HepG2 (cell line): ENCODE measurements around the gene LIPT1. TPM values are rescaled to one million over a fixed set of nuclear protein-coding genes. Genes with fewer than 3 reads are reported as not detected.

Experiments
- BORCS8-MEF2B ChIP-seq: sonication (generic); formaldehyde crosslinking; IDR thresholded peaks from 2 replicates; pipeline ENCODE4 v1.8.0; 2022; ENCODE audit warnings: mild to moderate bottlenecking, missing genetic modification reagents
- DPF2 ChIP-seq: sonication (generic); formaldehyde crosslinking; IDR thresholded peaks from 2 replicates; pipeline ENCODE4 v1.4.0; 2020; ENCODE audit warnings: mild to moderate bottlenecking, low read depth, missing genetic modification reagents, borderline replicate concordance
- ETS1 ChIP-seq: sonication (generic); formaldehyde crosslinking; IDR thresholded peaks from 2 replicates; pipeline ENCODE4 v1.4.0; 2020; ENCODE audit warnings: missing genetic modification reagents
- JDP2 ChIP-seq: sonication (generic); formaldehyde crosslinking; IDR thresholded peaks from 2 replicates; pipeline ENCODE4 v1.8.1; 2022; ENCODE audit warnings: missing genetic modification reagents, borderline replicate concordance
- KDM4B ChIP-seq: sonication (generic); formaldehyde crosslinking; IDR thresholded peaks from 2 replicates; pipeline ENCODE4 v1.4.0; 2020; ENCODE audit warnings: missing genetic modification reagents
- MTA1 ChIP-seq: sonication (generic); formaldehyde crosslinking; IDR thresholded peaks from 2 replicates; pipeline ENCODE4 v1.4.0; 2020; ENCODE audit warnings: missing genetic modification reagents, mild to moderate bottlenecking, borderline replicate concordance
- NCOR1 ChIP-seq: fragments of 200-600 bp; sonication (generic); IDR thresholded peaks from 2 replicates; pipeline ENCODE4 v1.7.0; 2017; ENCODE audit warnings: antibody characterized with exemption, low read length, borderline replicate concordance
- NPAS2 ChIP-seq: sonication (generic); formaldehyde crosslinking; IDR thresholded peaks from 2 replicates; pipeline ENCODE4 v1.8.0; 2022; ENCODE audit warnings: mild to moderate bottlenecking, missing genetic modification reagents, borderline replicate concordance
- PRDM15 ChIP-seq: sonication (generic); formaldehyde crosslinking; IDR thresholded peaks from 2 replicates; pipeline ENCODE4 v1.4.0; 2020; ENCODE audit warnings: missing genetic modification reagents
- PRMT3 ChIP-seq: sonication (generic); formaldehyde crosslinking; IDR thresholded peaks from 2 replicates; pipeline ENCODE4 v1.8.1; 2022; ENCODE audit warnings: low read depth, mild to moderate bottlenecking, moderate library complexity, missing genetic modification reagents, borderline replicate concordance
- SETDB1 ChIP-seq: sonication (generic); formaldehyde crosslinking; IDR thresholded peaks from 2 replicates; pipeline ENCODE4 v1.5.1; 2020; ENCODE audit warnings: missing genetic modification reagents, mild to moderate bottlenecking, borderline replicate concordance
- TEAD2 ChIP-seq: sonication (generic); formaldehyde crosslinking; IDR thresholded peaks from 2 replicates; pipeline ENCODE4 v1.9.0; 2021; ENCODE audit warnings: missing genetic modification reagents
- WIZ ChIP-seq: sonication (generic); formaldehyde crosslinking; IDR thresholded peaks from 2 replicates; pipeline ENCODE4 v1.5.1; 2020; ENCODE audit warnings: mild to moderate bottlenecking, missing genetic modification reagents
- ZC3H4 ChIP-seq: sonication (generic); formaldehyde crosslinking; IDR thresholded peaks from 2 replicates; pipeline ENCODE4 v1.4.0; 2020; ENCODE audit warnings: missing genetic modification reagents, borderline replicate concordance
- ZNF280D ChIP-seq: sonication (generic); formaldehyde crosslinking; IDR thresholded peaks from 2 replicates; pipeline ENCODE4 v1.5.1; 2020; ENCODE audit warnings: mild to moderate bottlenecking, missing genetic modification reagents
- ZNF563 ChIP-seq: sonication (generic); formaldehyde crosslinking; IDR thresholded peaks from 2 replicates; pipeline ENCODE4 v1.8.0; 2022; ENCODE audit warnings: mild to moderate bottlenecking, moderate library complexity, missing genetic modification reagents
- ZNF644 ChIP-seq: IDR thresholded peaks from 2 replicates; pipeline ENCODE4 v1.6.1; 2016; ENCODE audit warnings: low read depth
- ZNF773 ChIP-seq: sonication (generic); formaldehyde crosslinking; IDR thresholded peaks from 2 replicates; pipeline ENCODE4 v1.4.0; 2020; ENCODE audit warnings: missing genetic modification reagents, borderline replicate concordance
- ZNF782 ChIP-seq: sonication (generic); formaldehyde crosslinking; IDR thresholded peaks from 2 replicates; pipeline ENCODE4 v1.4.0; 2020; ENCODE audit warnings: missing genetic modification reagents, mild to moderate bottlenecking, borderline replicate concordance
- ZNF891 ChIP-seq: sonication (generic); formaldehyde crosslinking; IDR thresholded peaks from 2 replicates; pipeline ENCODE4 v1.5.0; 2020; ENCODE audit warnings: mild to moderate bottlenecking, missing genetic modification reagents
- ZSCAN9 ChIP-seq: IDR thresholded peaks from 2 replicates; pipeline ENCODE4 v1.6.1; 2016; ENCODE audit warnings: borderline replicate concordance
- polyA plus RNA-seq, 8 experiments: library from polyadenylated mRNA; depleted of rRNA in 3 of 8; stranded (reverse) in 7 of 8; unstranded in 1 of 8; fragments of >200 nt; fragmentation: Illumina TruSeq in 4 of 8; extraction: Trizol in 4 of 8; gene quantifications; 2 replicates each; pipeline versions ENCODE4 v1.2.1 to v1.2.3, GENCODE V29; 2011 to 2016; ENCODE audit warnings: low read depth in 4 of 8, missing spikeins in 1 of 8, mixed read lengths in 1 of 8; ENCODE audit not compliant: insufficient read depth in 1 of 8
- total RNA-seq, 5 experiments: library from RNA; depleted of rRNA; stranded (reverse); fragments of >200 nt; fragmentation: Illumina TruSeq; extraction: Trizol; gene quantifications; 2 replicates each; pipeline ENCODE4 v1.2.3, GENCODE V29; 2016; ENCODE audit warnings: low read depth in 1 of 5

LIPT1 gene
- total and polyA plus RNA-seq, 2 of the 13 experiments (the other 11 are each of a cell fraction or from before 2014, with no cell fraction given) = 8.0 to 9.6 TPM

- TF ChIP-seq ZNF280D (CRISPR knock-in tag) (peak; percentile 45), ZC3H4 (CRISPR knock-in tag) (peak; percentile 50; the same call in 1 of the 2 replicates), BORCS8-MEF2B (CRISPR knock-in tag) (peak; percentile 57; the same call in 1 of the 2 replicates), KDM4B (CRISPR knock-in tag) (peak; percentile 38; the same call in 1 of the 2 replicates), JDP2 (CRISPR knock-in tag) (no peak), ETS1 (CRISPR knock-in tag) (no peak), TEAD2 (CRISPR knock-in tag) (no peak), MTA1 (CRISPR knock-in tag) (peak; percentile 92), ZNF782 (CRISPR knock-in tag) (peak; percentile 69), ZNF891 (peak; percentile 72), ZNF773 (CRISPR knock-in tag) (no peak), PRDM15 (CRISPR knock-in tag) (peak; percentile 38; the same call in 1 of the 2 replicates), ZSCAN9 (CRISPR knock-in tag) (peak; percentile 75), WIZ (CRISPR knock-in tag) (no peak; the same call in 1 of the 2 replicates), ZNF563 (CRISPR knock-in tag) (peak; percentile 88), DPF2 (CRISPR knock-in tag) (no peak), PRMT3 (CRISPR knock-in tag) (no peak), SETDB1 (CRISPR knock-in tag) (no peak), NPAS2 (CRISPR knock-in tag) (no peak), NCOR1 (no peak; the same call in 1 of the 2 replicates), ZNF644 (CRISPR knock-in tag) (no peak)
These were observed 13.4 kb upstream of the LIPT1 start, which contains the start of gene C2orf15 (continued) for GRCh38 chr2:99141110-99142108.
